GM12801 (cell line): ENCODE data around the gene TMEM204.

Source experiments
- CTCF ChIP-seq: IDR thresholded peaks from one replicate; pipeline ENCODE4 v1.5.1; 2011; ENCODE audit warnings: control low read depth; ENCODE audit not compliant: insufficient read length; ENCODE audit errors: extremely low read depth

Gene TMEM204

DNA sequence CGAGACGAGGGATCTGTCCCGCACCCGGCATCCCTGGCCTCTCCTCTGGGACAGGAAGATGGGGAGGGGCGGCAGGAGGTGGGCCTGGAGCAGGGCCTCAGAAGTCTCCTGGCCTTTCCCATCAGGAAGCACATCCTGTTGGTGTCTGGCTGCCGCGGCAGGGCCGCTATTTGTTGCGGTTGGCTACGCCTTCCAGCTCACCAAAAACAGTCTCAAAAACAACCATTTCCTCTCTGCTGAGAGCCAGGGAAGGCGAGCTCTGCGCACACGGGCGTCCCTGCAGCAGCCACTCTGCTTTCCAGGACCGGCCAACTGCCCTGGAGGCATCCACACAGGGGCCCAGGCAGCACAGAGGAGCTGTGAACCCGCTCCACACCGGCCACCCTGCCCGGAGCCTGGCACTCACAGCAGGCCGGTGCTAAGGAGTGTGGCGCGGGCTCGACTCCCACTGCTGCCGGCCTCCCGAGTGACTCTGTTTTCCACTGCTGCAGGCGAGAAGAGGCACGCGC lies at the start of gene TMEM204:
Gene TMEM204, plus strand, starts transcription at position 224 of the 509 bp plus-strand sequence. CDS start 610 bp downstream, outside the sequence.
- TF ChIP-seq CTCF = no peak

DNA sequence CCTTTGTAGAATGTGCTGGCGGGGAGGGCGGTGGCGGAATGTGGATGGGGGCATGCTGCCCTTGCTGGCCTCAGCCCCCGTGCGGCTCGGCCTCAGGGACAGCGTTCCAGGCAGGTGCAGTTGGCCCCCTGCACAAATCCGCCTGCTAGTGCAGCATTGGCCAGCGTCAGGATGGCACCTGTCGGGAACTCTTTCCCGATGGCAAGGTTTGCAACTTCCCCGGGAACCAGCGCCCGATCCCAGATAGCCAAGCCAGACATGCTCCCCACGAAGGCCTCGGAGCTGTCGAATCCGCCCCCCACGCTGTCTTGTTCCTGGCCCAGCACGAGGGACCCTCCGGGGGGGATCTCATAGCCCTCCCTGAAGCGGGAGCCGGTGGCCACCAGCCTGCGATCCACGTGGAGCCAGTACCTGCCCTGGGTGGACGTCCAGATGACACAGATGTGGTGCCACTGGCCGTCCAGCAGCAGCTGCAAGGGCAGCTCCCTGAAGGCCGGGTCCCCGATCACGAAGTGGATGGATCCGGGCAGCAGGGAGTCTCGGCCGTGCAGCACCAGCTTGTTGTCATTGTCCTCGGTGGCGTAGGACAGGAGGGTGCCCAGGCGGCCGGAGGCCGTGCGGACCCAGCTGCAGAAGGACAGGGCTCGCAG lies 47.5 kb upstream of the TMEM204 start:
- no peak for TF ChIP-seq CTCF

GRCh38 chr16:1486551-1487390 lies 46.7 kb upstream of the TMEM204 start:
- no peak for TF ChIP-seq CTCF

DNA sequence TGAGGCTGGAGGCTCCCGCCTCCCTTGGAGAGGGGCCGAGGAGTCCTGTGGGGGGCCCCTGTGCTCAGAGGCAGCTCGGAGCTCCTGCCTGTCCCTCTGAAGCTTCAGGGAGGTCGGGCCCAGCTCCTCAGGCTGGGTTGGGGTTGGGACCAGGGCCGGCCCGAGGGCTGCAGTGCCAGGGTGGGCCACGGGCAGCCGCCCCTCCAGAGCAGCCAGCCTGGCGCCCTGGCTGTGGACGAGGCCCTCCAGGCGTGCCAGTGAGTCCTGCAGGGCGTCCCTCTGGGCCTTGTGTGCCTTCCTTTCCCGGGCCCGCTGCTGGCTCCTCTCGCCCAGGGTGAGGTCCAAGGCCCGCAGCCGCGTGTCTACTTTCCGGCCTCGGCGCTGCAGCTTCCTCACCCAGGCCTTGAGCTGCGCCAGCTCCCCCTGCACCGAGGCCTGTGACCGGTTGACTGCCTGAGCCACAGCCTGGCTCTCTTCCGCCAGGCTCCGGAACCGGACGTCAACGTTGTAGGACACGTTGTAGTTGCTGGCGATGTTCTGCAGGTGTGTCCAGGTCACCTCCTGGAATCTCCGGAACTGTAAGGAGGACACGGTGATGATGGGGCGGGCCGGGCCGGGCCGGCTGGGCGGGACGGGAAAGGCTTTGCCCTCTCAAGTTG lies 45.9 kb upstream of the TMEM204 start:
- no peak for TF ChIP-seq CTCF

DNA sequence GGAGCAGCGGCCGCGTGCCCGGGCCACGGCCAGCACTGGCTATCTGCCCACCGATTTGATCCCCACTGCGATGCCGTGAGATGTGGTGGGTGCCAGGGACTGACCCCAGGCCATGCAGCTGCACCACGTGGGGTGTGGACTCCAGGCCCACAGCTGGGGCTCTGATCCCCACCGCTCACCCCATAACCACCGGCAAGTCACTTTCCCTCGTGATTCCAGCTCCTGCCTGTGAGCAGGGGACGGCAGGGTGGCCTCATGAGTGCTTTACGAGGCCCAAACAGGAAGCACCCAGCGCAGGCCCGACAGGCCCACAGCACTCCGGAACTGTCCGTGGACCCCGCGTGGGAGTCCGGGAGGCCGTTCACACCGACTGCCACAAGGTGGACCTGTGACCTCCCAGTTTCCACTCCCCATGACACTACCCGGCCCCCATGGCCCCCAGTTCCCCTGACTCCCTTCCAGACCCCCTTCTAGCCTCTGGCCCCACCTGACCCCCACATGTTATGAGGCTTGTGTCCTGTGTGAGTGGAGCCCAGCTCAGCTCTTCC lies 45.3 kb upstream of the TMEM204 start:
- no peak for TF ChIP-seq CTCF

- TF ChIP-seq CTCF = no peak
Observed at GRCh38 chr16:1488619-1489018, 44.8 kb upstream of the TMEM204 start, which contains the start of gene PTX4. PTX4 (minus strand) TSS chr16:1488944; CDS start chr16:1488909, 35 bp downstream.

- no peak for TF ChIP-seq CTCF
Observed at GRCh38 chr16:1489077-1489476, 44.4 kb upstream of the TMEM204 start.
